Fibroblast of the conjunctiva (primary cell): Measurements from ENCODE around the gene RNF141.

Source experiments
- DNase-seq: peaks from one replicate; pipeline ENCODE4 v3.0.0-alpha.2; 2010; ENCODE audit warnings: low read depth

RNF141 gene

GRCh38 chr11:10498022-10498400 is 43.0 kb downstream of the RNF141 start:
- DNase-seq: no peak

GRCh38 chr11:10497371-10498021 is 43.5 kb downstream of the RNF141 start:
- DNase-seq: no peak

GRCh38 chr11:10496296-10496936 is 44.6 kb downstream of the RNF141 start:
- no peak for DNase-seq

GRCh38 chr11:10495464-10495786 is 45.6 kb downstream of the RNF141 start:
- DNase-seq: no peak

GRCh38 chr11:10494636-10495463 is 46.1 kb downstream of the RNF141 start:
- no peak for DNase-seq

GRCh38 chr11:10493041-10493663 is 47.8 kb downstream of the RNF141 start:
- DNase-seq: no peak

GRCh38 chr11:10492084-10492483 is 48.9 kb downstream of the RNF141 start:
- no peak for DNase-seq

GRCh38 chr11:10490398-10491241 is 50.4 kb downstream of the RNF141 start:
- DNase-seq: peak; percentile 83

- DNase-seq: no peak
These were observed 51.0 kb downstream of the RNF141 start for GRCh38 chr11:10490032-10490397.

- no peak for DNase-seq
These were observed 51.9 kb downstream of the RNF141 start for GRCh38 chr11:10488934-10489691.

- no peak for DNase-seq
These were observed 52.7 kb downstream of the RNF141 start for GRCh38 chr11:10488121-10488933.

- no peak for DNase-seq
These were observed 53.9 kb downstream of the RNF141 start for GRCh38 chr11:10487002-10487647.

- DNase-seq: no peak
These were observed 54.7 kb downstream of the RNF141 start for GRCh38 chr11:10486161-10486840.

GRCh38 chr11:10485646-10486045 is 55.3 kb downstream of the RNF141 start:
- no peak for DNase-seq

- no peak for DNase-seq
These were observed 56.4 kb downstream of the RNF141 start for GRCh38 chr11:10484461-10485180.

- DNase-seq: no peak
These were observed 57.4 kb downstream of the RNF141 start for GRCh38 chr11:10483584-10483983.

GRCh38 chr11:10483174-10483573 is 57.8 kb downstream of the RNF141 start:
- DNase-seq: no peak

- no peak for DNase-seq
These were observed 59.2 kb downstream of the RNF141 start for GRCh38 chr11:10481560-10482349.
